HepG2 (cell line): ENCODE results near the gene TTBK1. TPM values are rescaled to one million over a fixed set of nuclear protein-coding genes. Genes with fewer than 3 reads are reported as not detected.
A peak's percentile ranks its signal among the peaks of the same experiment; 100 is the strongest.

ENCODE experiments used
- DMAP1 ChIP-seq: IDR thresholded peaks from 2 replicates; pipeline ENCODE4 v1.6.1; 2016
- DR1 ChIP-seq: sonication (generic); formaldehyde crosslinking; IDR thresholded peaks from 2 replicates; pipeline ENCODE4 v1.8.0; 2021; ENCODE audit warnings: mild to moderate bottlenecking, missing genetic modification reagents, inconsistent platforms
- DZIP1 ChIP-seq: sonication (generic); formaldehyde crosslinking; IDR thresholded peaks from 2 replicates; pipeline ENCODE4 v1.5.0; 2020; ENCODE audit warnings: mild to moderate bottlenecking, missing genetic modification reagents
- HDAC2 ChIP-seq: sonication (generic); formaldehyde crosslinking; IDR thresholded peaks from 2 replicates; pipeline ENCODE4 v1.4.0; 2020; ENCODE audit warnings: missing genetic modification reagents
- KLF15 ChIP-seq: sonication (generic); formaldehyde crosslinking; IDR thresholded peaks from 2 replicates; pipeline ENCODE4 v1.8.1; 2023; ENCODE audit warnings: borderline replicate concordance, mild to moderate bottlenecking, inconsistent platforms, missing genetic modification reagents, mixed read lengths
- RFX5 ChIP-seq: IDR thresholded peaks from 2 replicates; pipeline ENCODE4 v1.6.1; 2011; ENCODE audit warnings: low read depth, low read length, improper control_type of control experiment
- SUZ12 ChIP-seq: fragments of 150-350 bp; IDR thresholded peaks from 2 replicates; pipeline ENCODE4 v1.6.1; 2014; ENCODE audit warnings: low read depth, low read length
- TCF7 ChIP-seq: sonication (generic); IDR thresholded peaks from 2 replicates; pipeline ENCODE4 v1.6.1; 2016; ENCODE audit warnings: antibody characterized with exemption, low read depth
- ZNF138 ChIP-seq: sonication (generic); formaldehyde crosslinking; IDR thresholded peaks from 2 replicates; pipeline ENCODE4 v1.5.0; 2020; ENCODE audit warnings: mild to moderate bottlenecking, low read depth, missing genetic modification reagents
- ZNF160 ChIP-seq: sonication (generic); formaldehyde crosslinking; IDR thresholded peaks from 2 replicates; pipeline ENCODE4 v1.8.0; 2022; ENCODE audit warnings: mild to moderate bottlenecking, inconsistent platforms, missing genetic modification reagents
- ZNF264 ChIP-seq: sonication (generic); formaldehyde crosslinking; IDR thresholded peaks from 2 replicates; pipeline ENCODE4 v1.4.0; 2020; ENCODE audit warnings: missing genetic modification reagents
- ZNF296 ChIP-seq: sonication (generic); formaldehyde crosslinking; conservative IDR thresholded peaks from 2 replicates; pipeline ENCODE4 v1.5.0; 2020; ENCODE audit warnings: mild to moderate bottlenecking, missing genetic modification reagents
- ZNF441 ChIP-seq: sonication (generic); formaldehyde crosslinking; IDR thresholded peaks from 2 replicates; pipeline ENCODE4 v1.7.0; 2021; ENCODE audit warnings: missing genetic modification reagents, borderline replicate concordance
- ZNF446 ChIP-seq: sonication (generic); formaldehyde crosslinking; IDR thresholded peaks from 2 replicates; pipeline ENCODE4 v1.5.0; 2020; ENCODE audit warnings: mild to moderate bottlenecking, missing genetic modification reagents
- polyA plus RNA-seq, 8 experiments: library from polyadenylated mRNA; depleted of rRNA in 3 of 8; stranded (reverse) in 7 of 8; unstranded in 1 of 8; fragments of >200 nt; fragmentation: Illumina TruSeq in 4 of 8; extraction: Trizol in 4 of 8; gene quantifications; 2 replicates each; pipeline versions ENCODE4 v1.2.1 to v1.2.3, GENCODE V29; 2011 to 2016; ENCODE audit warnings: low read depth in 4 of 8, missing spikeins in 1 of 8, mixed read lengths in 1 of 8; ENCODE audit not compliant: insufficient read depth in 1 of 8
- total RNA-seq, 5 experiments: library from RNA; depleted of rRNA; stranded (reverse); fragments of >200 nt; fragmentation: Illumina TruSeq; extraction: Trizol; gene quantifications; 2 replicates each; pipeline ENCODE4 v1.2.3, GENCODE V29; 2016; ENCODE audit warnings: low read depth in 1 of 5
- TF ChIP-seq, protein P1 (sequence below): sonication (generic); formaldehyde crosslinking; IDR thresholded peaks from 2 replicates; pipeline ENCODE4 v1.5.1; 2020; ENCODE audit warnings: missing genetic modification reagents, mild to moderate bottlenecking, borderline replicate concordance
- TF ChIP-seq, protein P2 (sequence below): sonication (generic); formaldehyde crosslinking; IDR thresholded peaks from 2 replicates; pipeline ENCODE4 v1.8.0; 2022; ENCODE audit warnings: missing genetic modification reagents, low read depth, mild to moderate bottlenecking, borderline replicate concordance
- TF ChIP-seq, protein P3 (sequence below): sonication (generic); IDR thresholded peaks from 2 replicates; pipeline ENCODE4 v1.6.1; 2016; ENCODE audit warnings: low read depth, borderline replicate concordance
- TF ChIP-seq, protein P4 (sequence below): sonication (generic); formaldehyde crosslinking; IDR thresholded peaks from 2 replicates; pipeline ENCODE4 v1.4.0; 2020; ENCODE audit warnings: missing genetic modification reagents

The TTBK1 gene
- total and polyA plus RNA-seq, 2 of the 13 experiments (the other 11 are each of a cell fraction or from before 2014, with no cell fraction given): 0.24 to 0.33 TPM

GRCh38 chr6:43267619-43268354, 24.5 kb downstream of the TTBK1 start (continued):
- TF ChIP-seq, protein P1, sequence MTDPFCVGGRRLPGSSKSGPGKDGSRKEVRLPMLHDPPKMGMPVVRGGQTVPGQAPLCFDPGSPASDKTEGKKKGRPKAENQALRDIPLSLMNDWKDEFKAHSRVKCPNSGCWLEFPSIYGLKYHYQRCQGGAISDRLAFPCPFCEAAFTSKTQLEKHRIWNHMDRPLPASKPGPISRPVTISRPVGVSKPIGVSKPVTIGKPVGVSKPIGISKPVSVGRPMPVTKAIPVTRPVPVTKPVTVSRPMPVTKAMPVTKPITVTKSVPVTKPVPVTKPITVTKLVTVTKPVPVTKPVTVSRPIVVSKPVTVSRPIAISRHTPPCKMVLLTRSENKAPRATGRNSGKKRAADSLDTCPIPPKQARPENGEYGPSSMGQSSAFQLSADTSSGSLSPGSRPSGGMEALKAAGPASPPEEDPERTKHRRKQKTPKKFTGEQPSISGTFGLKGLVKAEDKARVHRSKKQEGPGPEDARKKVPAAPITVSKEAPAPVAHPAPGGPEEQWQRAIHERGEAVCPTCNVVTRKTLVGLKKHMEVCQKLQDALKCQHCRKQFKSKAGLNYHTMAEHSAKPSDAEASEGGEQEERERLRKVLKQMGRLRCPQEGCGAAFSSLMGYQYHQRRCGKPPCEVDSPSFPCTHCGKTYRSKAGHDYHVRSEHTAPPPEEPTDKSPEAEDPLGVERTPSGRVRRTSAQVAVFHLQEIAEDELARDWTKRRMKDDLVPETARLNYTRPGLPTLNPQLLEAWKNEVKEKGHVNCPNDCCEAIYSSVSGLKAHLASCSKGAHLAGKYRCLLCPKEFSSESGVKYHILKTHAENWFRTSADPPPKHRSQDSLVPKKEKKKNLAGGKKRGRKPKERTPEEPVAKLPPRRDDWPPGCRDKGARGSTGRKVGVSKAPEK (CRISPR knock-in tag): peak; percentile 99; the same call in 1 of the 2 replicates
- TF ChIP-seq ZNF160 (peak; percentile 96), HDAC2 (CRISPR knock-in tag) (peak; percentile 100), KLF15 (CRISPR knock-in tag) (no peak; the same call in 1 of the 2 replicates), SUZ12 (no peak), ZNF446 (no peak), ZNF296 (CRISPR knock-in tag) (peak; percentile 98), ZNF264 (CRISPR knock-in tag) (peak; percentile 94), DR1 (CRISPR knock-in tag) (peak; percentile 77; the same call in 1 of the 2 replicates), ZNF138 (CRISPR knock-in tag) (peak; percentile 96), DMAP1 (CRISPR knock-in tag) (peak; percentile 100), RFX5 (no peak), ZNF441 (peak; percentile 95), TCF7 (peak; percentile 95), DZIP1 (peak; percentile 97; the same call in 1 of the 2 replicates)
- TF ChIP-seq, protein P2, sequence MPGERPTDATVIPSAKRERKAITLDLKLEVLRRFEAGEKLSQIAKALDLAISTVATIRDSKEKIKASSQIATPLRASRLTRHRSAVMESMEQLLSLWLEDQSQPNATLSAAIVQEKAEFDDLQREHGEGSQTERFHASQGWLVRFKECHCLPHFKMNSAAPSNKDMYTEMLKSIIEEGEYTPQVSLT (CRISPR knock-in tag): peak; percentile 98; the same call in 1 of the 2 replicates
- TF ChIP-seq, protein P3, sequence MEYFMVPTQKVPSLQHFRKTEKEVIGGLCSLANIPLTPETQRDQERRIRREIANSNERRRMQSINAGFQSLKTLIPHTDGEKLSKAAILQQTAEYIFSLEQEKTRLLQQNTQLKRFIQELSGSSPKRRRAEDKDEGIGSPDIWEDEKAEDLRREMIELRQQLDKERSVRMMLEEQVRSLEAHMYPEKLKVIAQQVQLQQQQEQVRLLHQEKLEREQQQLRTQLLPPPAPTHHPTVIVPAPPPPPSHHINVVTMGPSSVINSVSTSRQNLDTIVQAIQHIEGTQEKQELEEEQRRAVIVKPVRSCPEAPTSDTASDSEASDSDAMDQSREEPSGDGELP: peak; percentile 93
- TF ChIP-seq, protein P4, sequence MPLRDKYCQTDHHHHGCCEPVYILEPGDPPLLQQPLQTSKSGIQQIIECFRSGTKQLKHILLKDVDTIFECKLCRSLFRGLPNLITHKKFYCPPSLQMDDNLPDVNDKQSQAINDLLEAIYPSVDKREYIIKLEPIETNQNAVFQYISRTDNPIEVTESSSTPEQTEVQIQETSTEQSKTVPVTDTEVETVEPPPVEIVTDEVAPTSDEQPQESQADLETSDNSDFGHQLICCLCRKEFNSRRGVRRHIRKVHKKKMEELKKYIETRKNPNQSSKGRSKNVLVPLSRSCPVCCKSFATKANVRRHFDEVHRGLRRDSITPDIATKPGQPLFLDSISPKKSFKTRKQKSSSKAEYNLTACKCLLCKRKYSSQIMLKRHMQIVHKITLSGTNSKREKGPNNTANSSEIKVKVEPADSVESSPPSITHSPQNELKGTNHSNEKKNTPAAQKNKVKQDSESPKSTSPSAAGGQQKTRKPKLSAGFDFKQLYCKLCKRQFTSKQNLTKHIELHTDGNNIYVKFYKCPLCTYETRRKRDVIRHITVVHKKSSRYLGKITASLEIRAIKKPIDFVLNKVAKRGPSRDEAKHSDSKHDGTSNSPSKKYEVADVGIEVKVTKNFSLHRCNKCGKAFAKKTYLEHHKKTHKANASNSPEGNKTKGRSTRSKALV (CRISPR knock-in tag): peak; percentile 77; the same call in 1 of the 2 replicates
